K562 (cell line): Measurements from ENCODE around the gene SLC35D3. TPM values are rescaled to one million over a fixed set of nuclear protein-coding genes. Genes with fewer than 3 reads are reported as not detected.

Source experiments
- polyA plus RNA-seq, 8 experiments: library from polyadenylated mRNA; depleted of rRNA in 4 of 8; stranded (reverse) in 5 of 8; unstranded in 3 of 8; fragments of >200 nt; fragmentation: Nextera tagmentation in 2 of 8; fragmentation: Illumina TruSeq in 1 of 8; extraction: Ambion mirVana in 2 of 8; extraction: Trizol in 1 of 8; gene quantifications; 2 replicates each; pipeline versions ENCODE4 v1.2.1 to v1.2.3, GENCODE V29; 2011 to 2014; ENCODE audit warnings: inconsistent platforms in 1 of 8, missing spikeins in 1 of 8
- small RNA-seq: library from RNA; depleted of rRNA; stranded (forward); fragments of <200 nt; gene quantifications from one replicate; pipeline ENCODE3, GENCODE V24; 2014
- total RNA-seq, 7 experiments: library from RNA; depleted of rRNA in 6 of 7; stranded (reverse); fragments of >200 nt in 6 of 7; fragmentation: Illumina TruSeq in 2 of 7; extraction: Trizol in 2 of 7; gene quantifications; 2 replicates each; pipeline versions ENCODE4 v1.2.1 to v1.2.3, GENCODE V29; 2011 to 2021; ENCODE audit warnings: low replicate concordance in 1 of 7

Gene SLC35D3
- total and polyA plus RNA-seq, 9 of the 15 experiments (the other 6 are each of a cell fraction or from before 2014, with no cell fraction given) = not detected

Small RNAs within 50 kb of the gene (small RNA-seq; reads per million reads assigned to genes)
- gene RF00019 (not detected), gene RPL35AP3 (not detected)

Other genes with a start within 250 kb of the SLC35D3 start
- gene MAP3K5, start 129.8 kb upstream of the SLC35D3 start, total RNA-seq (2014; rRNA removed) = 10.4 and 11.6 TPM in 2 replicates
- 12.7 and 15.3 TPM in 2 replicates for gene MAP3K5, start 129.8 kb upstream of the SLC35D3 start, total RNA-seq (2014; rRNA removed; fragmentation: Illumina TruSeq; extraction: Trizol)
- gene MAP3K5, start 129.8 kb upstream of the SLC35D3 start, total RNA-seq (2015; rRNA removed; fragmentation: Illumina TruSeq; extraction: Trizol) = 9.2 and 9.9 TPM in 2 replicates
- 11.7 and 13.0 TPM in 2 replicates for gene MAP3K5, start 129.8 kb upstream of the SLC35D3 start, total RNA-seq (2021)
- 7.9 and 9.1 TPM in 2 replicates for gene MAP3K5, start 129.8 kb upstream of the SLC35D3 start, polyA plus RNA-seq (2011; rRNA removed)
- gene MAP3K5, start 129.8 kb upstream of the SLC35D3 start, polyA plus RNA-seq (2014; fragmentation: Illumina TruSeq; extraction: Trizol) = 8.6 and 10.4 TPM in 2 replicates
- gene MAP3K5, start 129.8 kb upstream of the SLC35D3 start, polyA plus RNA-seq (2014; fragmentation: Nextera tagmentation; extraction: Ambion mirVana) = 1 to 10 TPM; 2.2 to 3.3 TPM
- 6.9 and 7.3 TPM in 2 replicates for gene MAP3K5, start 129.8 kb upstream of the SLC35D3 start, polyA plus RNA-seq (2014; rRNA removed)
- gene PEX7, start 99.7 kb upstream of the SLC35D3 start, total RNA-seq (2014; rRNA removed) = 12.0 and 18.0 TPM in 2 replicates
- 9.7 and 12.7 TPM in 2 replicates for gene PEX7, start 99.7 kb upstream of the SLC35D3 start, total RNA-seq (2014; rRNA removed; fragmentation: Illumina TruSeq; extraction: Trizol)
- 7.2 and 7.3 TPM in 2 replicates for gene PEX7, start 99.7 kb upstream of the SLC35D3 start, total RNA-seq (2015; rRNA removed; fragmentation: Illumina TruSeq; extraction: Trizol)
- gene PEX7, start 99.7 kb upstream of the SLC35D3 start, total RNA-seq (2021) = 9.1 and 9.6 TPM in 2 replicates
- gene PEX7, start 99.7 kb upstream of the SLC35D3 start, polyA plus RNA-seq (2011; rRNA removed) = 12.5 and 12.9 TPM in 2 replicates
- gene PEX7, start 99.7 kb upstream of the SLC35D3 start, polyA plus RNA-seq (2014; fragmentation: Illumina TruSeq; extraction: Trizol) = 6.2 and 6.5 TPM in 2 replicates
- 1 to 10 TPM; 1.6 to 2.2 TPM for gene PEX7, start 99.7 kb upstream of the SLC35D3 start, polyA plus RNA-seq (2014; fragmentation: Nextera tagmentation; extraction: Ambion mirVana)
- gene PEX7, start 99.7 kb upstream of the SLC35D3 start, polyA plus RNA-seq (2014; rRNA removed) = 10.9 and 12.5 TPM in 2 replicates
- not detected in 2 replicates for gene IL20RA, start 122.7 kb downstream of the SLC35D3 start, total RNA-seq (2014; rRNA removed)
- not detected in 2 replicates for gene IL20RA, start 122.7 kb downstream of the SLC35D3 start, total RNA-seq (2014; rRNA removed; fragmentation: Illumina TruSeq; extraction: Trizol)
- not detected in 2 replicates for gene IL20RA, start 122.7 kb downstream of the SLC35D3 start, total RNA-seq (2015; rRNA removed; fragmentation: Illumina TruSeq; extraction: Trizol)
- not detected in 2 replicates for gene IL20RA, start 122.7 kb downstream of the SLC35D3 start, total RNA-seq (2021)
- not detected in 2 replicates for gene IL20RA, start 122.7 kb downstream of the SLC35D3 start, polyA plus RNA-seq (2011; rRNA removed)
- gene IL20RA, start 122.7 kb downstream of the SLC35D3 start, polyA plus RNA-seq (2014; fragmentation: Illumina TruSeq; extraction: Trizol) = not detected in 2 replicates
- gene IL20RA, start 122.7 kb downstream of the SLC35D3 start, polyA plus RNA-seq (2014; fragmentation: Nextera tagmentation; extraction: Ambion mirVana) = not detected
- gene IL20RA, start 122.7 kb downstream of the SLC35D3 start, polyA plus RNA-seq (2014; rRNA removed) = not detected in 2 replicates